ENCODE measurements around the gene EVC2. TPM values are rescaled to one million over a fixed set of nuclear protein-coding genes. Genes with fewer than 3 reads are reported as not detected.

EVC2 gene
- polyA plus RNA-seq, 12 donors: 3.6 to 8.0 (median 4.5) TPM; not detected in 1

- no peak for DNase-seq
These were observed 5.5 kb upstream of the EVC2 start for GRCh38 chr4:5713861-5714260.

- DNase-seq: no peak
These were observed 4.6 kb upstream of the EVC2 start for GRCh38 chr4:5712931-5713330.

GRCh38 chr4:5712517-5712916, 4.2 kb upstream of the EVC2 start:
- no peak for DNase-seq

- DNase-seq: peak; percentile 29
These were observed 3.3 kb upstream of the EVC2 start for GRCh38 chr4:5711479-5712184.

- DNase-seq: peak; percentile 89
These were observed 2.7 kb upstream of the EVC2 start, which contains the start of gene EVC for GRCh38 chr4:5710961-5711478. EVC (plus strand) TSS chr4:5711201; CDS start chr4:5711381, 180 bp downstream.

GRCh38 chr4:5710065-5710960, 2.0 kb upstream of the EVC2 start:
- DNase-seq: peak; percentile 24

- DNase-seq: peak; percentile 19
These were observed 832 bp upstream of the EVC2 start for GRCh38 chr4:5709207-5709575.

GRCh38 chr4:5707778-5708448, 446 bp downstream of the EVC2 start:
- DNase-seq: no peak

GRCh38 chr4:5707366-5707765, 993 bp downstream of the EVC2 start:
- DNase-seq: no peak

GRCh38 chr4:5706486-5707290, 1.7 kb downstream of the EVC2 start:
- no peak for DNase-seq

GRCh38 chr4:5705647-5706320, 2.6 kb downstream of the EVC2 start:
- no peak for DNase-seq

- no peak for DNase-seq
These were observed 4.1 kb downstream of the EVC2 start for GRCh38 chr4:5704276-5704675.

GRCh38 chr4:5703831-5704230, 4.5 kb downstream of the EVC2 start:
- no peak for DNase-seq

- DNase-seq: no peak
These were observed 6.4 kb downstream of the EVC2 start for GRCh38 chr4:5701971-5702370.

- no peak for DNase-seq
These were observed 7.9 kb downstream of the EVC2 start for GRCh38 chr4:5700459-5700858.

GRCh38 chr4:5696341-5696740, 12.0 kb downstream of the EVC2 start:
- DNase-seq: no peak

GRCh38 chr4:5693871-5694270, 14.5 kb downstream of the EVC2 start:
- no peak for DNase-seq

- DNase-seq: no peak
These were observed 16.7 kb downstream of the EVC2 start for GRCh38 chr4:5691491-5692132.

GRCh38 chr4:5689065-5689464, 19.3 kb downstream of the EVC2 start:
- DNase-seq: no peak

GRCh38 chr4:5686338-5686737, 22.0 kb downstream of the EVC2 start:
- no peak for DNase-seq

All from muscle of arm (tissue), 12 donors.